GM21447 (cell line): ENCODE measurements around the gene ANKDD1B.
"Not testable (repeated sequence)": the region's sequence is repeated elsewhere in the genome, so short reads cannot be mapped to it uniquely, and the experiment has no call there.

Experiments
- ATAC-seq: cut with Tn5 transposase; IDR thresholded peaks from one replicate; pipeline ENCODE4 v1.9.1; 2021; ENCODE audit not compliant: unreplicated experiment

ANKDD1B gene

GRCh38 chr5:75695472-75696351, 84.5 kb downstream of the ANKDD1B start:
- ATAC-seq: not testable (repeated sequence)

DNA sequence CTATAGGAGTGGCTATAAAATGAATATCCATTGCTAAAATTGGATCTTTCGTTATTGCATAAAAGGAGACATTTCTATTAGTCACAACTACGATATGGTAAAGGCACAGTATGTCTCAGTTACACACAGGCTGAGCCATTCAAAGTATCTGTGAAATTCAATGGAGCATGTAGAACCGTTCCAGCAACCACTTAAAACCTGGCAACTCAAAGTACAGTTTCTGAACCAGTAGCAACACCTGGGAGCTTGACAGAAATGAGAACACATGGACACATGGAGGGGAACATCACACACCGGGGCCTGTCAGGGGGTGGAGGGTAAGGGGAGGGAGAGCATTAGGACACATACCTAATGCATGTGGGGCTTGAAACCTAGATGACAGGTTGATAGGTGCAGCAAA, 90.6 kb downstream of the ANKDD1B start:
- ATAC-seq: no peak

DNA sequence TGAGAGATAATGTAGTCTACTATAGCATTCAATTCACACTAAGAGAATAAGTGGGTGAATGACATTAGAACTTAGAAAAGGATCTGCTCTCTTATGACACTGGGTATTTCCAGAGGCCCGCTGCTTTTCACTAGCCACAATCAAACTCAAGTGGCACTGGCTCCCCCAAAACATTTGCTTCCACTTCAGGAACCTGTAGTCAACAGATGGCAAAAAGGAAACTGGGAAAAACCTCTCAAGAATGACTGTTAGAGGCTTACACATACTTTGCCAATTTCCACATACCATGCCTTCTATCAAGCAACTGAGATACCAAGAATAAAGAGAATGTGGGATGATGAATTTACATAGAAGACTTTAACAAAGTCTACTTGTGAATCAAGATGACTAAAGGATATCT, 94.8 kb downstream of the ANKDD1B start:
- no peak for ATAC-seq

- no peak for ATAC-seq
These were observed 95.5 kb downstream of the ANKDD1B start for GRCh38 chr5:75706775-75707174.

GRCh38 chr5:75707911-75708509, 96.8 kb downstream of the ANKDD1B start:
- ATAC-seq: no peak

DNA sequence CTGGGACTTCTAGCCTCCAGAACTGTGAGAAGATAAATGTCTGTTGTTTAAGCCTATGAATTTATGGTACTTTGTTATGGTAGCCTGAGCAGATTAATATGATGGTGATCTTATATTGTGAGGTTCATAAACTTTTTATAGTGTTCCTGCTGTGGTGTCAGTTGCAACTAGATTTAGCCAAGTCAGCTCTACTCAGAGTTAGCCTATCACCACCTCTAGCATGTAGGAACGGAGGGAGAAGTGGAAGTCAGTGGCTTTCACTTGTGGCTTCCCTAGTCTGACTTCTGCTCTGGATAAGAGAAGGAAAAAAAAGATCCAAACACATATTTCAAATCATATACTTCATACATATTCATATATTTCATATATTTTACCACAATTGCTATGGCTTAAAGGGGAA, 99.4 kb downstream of the ANKDD1B start:
- no peak for ATAC-seq

DNA sequence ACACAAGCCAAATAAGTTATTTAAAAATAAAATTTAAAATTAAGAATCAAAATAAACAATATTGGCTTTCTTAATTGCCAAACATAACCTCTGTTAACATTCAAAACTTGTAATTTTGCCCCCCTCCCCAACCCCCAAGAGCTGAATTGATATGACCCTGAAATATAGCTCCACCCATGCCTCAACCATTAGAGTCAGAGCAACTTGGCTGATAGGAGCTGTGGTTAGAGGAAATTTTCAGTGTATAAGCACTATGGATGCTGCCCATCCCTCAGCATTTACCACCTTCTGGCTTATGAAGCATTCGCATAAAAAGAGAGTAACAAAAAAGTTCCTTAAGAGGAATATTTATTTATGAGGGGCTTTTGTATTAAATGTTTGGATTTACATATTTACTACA, 99.9 kb downstream of the ANKDD1B start:
- no peak for ATAC-seq

DNA sequence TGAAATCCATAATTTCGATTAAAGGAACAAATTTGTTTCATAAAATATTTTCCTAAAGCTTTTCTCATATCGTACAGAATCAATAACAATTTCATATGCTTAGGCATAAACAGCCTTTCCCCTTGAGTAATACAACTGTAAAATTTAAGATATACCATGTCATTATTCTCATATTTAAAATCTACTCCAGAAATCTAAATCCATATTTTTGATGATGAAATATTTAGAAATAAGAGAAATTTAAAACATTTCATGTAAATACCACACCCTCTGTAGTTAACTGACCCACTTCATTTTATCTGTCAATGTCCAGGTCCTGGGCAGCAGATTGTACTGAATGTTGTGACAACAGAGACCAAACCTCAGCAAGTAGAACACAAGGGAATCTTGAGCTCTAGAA, 100.8 kb downstream of the ANKDD1B start:
- no peak for ATAC-seq

DNA sequence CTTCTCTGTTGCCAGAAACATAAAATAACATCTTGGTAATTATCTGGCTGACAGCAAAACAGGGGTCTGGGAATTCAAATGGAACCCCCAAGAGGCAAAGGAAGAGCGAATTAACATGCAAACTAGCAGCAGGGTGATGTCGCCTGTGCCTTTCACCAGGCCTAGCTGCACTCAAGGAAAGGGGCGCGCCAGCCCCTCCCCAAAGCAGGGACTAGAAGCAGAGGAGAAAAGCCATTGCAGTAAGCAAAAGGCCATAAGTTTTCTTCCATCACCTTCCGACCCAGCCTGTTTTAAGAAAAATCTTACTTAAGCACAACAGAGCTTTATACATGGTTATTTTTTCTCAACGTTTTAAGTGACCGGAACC, 105.4 kb downstream of the ANKDD1B start:
- ATAC-seq: peak; percentile 14

- ATAC-seq: peak; percentile 93
These were observed 106.0 kb downstream of the ANKDD1B start, which contains the start of gene POC5 for GRCh38 chr5:75717082-75717922. TSS of gene POC5 (minus strand) at chr5:75717437. CDS start at chr5:75712937, 4,500 bp downstream.

DNA sequence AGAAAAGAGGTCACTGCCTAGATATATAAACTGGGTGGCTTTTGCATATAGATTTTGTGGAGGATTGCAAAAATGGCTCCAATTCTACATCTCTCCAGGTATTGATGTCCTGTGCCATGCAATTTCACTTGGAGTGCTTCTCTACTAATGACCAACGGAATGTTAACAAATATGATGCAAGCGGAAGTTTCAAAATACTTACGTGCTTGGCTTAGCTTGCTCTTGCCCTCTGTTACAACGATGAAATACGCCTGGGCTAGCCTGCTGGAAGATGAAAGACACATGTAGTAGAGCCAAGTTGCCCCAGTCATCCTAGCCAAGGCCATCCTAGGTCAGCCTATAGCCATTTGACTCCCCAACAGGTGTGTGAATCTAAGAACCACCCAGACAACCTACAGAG, 109.6 kb downstream of the ANKDD1B start:
- no peak for ATAC-seq
